Body of pancreas (tissue), 4 donors: ENCODE measurements around the gene MBD4.

Experiments used
- POLR2A ChIP-seq, 3 donors: fragments of 450-650 bp; IDR thresholded peaks; one replicate each; pipeline ENCODE4 v1.6.1; 2016; ENCODE audit warnings: antibody characterized with exemption in 3 of 3, mild to moderate bottlenecking in 2 of 3
- TF ChIP-seq, protein P1 (sequence below), 7 experiments: fragments of 450-650 bp in 4 of 7; fragments of 200-600 bp in 3 of 7; sonication (generic) in 3 of 7; IDR thresholded peaks; one replicate each; pipeline ENCODE4 v1.5.1; 2016 to 2019; ENCODE audit warnings: antibody characterized with exemption in 7 of 7

DNA sequence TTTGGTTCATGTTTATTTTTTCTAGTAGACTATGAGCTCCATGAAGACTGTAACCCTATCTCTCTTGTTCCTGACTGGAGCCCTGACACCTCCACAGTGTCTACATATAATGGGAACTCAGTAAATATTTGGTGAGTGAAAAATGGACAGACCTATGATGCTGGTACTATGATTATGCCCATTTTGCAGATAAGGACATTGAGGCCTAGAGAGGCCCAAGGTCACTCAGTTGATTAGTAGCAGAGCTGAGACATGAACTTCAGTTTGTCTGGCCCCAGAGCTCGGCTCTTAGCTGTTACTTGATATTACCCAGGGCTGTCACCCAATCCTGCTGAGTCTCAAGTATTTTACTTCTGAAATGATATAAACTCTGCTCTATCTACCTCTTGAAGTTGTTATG is 16.9 kb downstream of the MBD4 start:
- TF ChIP-seq POLR2A (IDR thresholded peaks at IDR 0.05), result no peak
- TF ChIP-seq, protein P1, sequence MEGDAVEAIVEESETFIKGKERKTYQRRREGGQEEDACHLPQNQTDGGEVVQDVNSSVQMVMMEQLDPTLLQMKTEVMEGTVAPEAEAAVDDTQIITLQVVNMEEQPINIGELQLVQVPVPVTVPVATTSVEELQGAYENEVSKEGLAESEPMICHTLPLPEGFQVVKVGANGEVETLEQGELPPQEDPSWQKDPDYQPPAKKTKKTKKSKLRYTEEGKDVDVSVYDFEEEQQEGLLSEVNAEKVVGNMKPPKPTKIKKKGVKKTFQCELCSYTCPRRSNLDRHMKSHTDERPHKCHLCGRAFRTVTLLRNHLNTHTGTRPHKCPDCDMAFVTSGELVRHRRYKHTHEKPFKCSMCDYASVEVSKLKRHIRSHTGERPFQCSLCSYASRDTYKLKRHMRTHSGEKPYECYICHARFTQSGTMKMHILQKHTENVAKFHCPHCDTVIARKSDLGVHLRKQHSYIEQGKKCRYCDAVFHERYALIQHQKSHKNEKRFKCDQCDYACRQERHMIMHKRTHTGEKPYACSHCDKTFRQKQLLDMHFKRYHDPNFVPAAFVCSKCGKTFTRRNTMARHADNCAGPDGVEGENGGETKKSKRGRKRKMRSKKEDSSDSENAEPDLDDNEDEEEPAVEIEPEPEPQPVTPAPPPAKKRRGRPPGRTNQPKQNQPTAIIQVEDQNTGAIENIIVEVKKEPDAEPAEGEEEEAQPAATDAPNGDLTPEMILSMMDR (IDR thresholded peaks at IDR 0.05), result no peak
